K562 (cell line): ENCODE results near the gene HEG1. TPM values are rescaled to one million over a fixed set of nuclear protein-coding genes. Genes with fewer than 3 reads are reported as not detected.

Experiments used
- ATAC-seq: fragments of 200-7000 bp; cut with Tn5 transposase; 3 replicates; pipeline ENCODE4 v1.9.1; 2020; ENCODE audit warnings: moderate library complexity
- BruUV-seq: library from RNA; stranded (reverse); fragments of 400-500 nt; replicated peaks from 2 replicates; lab custom pipeline; 2021; lab: Mats Ljungman, UMichigan
- CTCF ChIA-PET: fragments of 300-600 bp; formaldehyde crosslinking; extraction: SDS; loops from one replicate; lab custom pipeline; 2021; ENCODE audit warnings: low intra/inter-chr PET ratio; lab: Yijun Ruan, JAX
- POLR2A ChIA-PET: fragments of 300-600, 350-650 bp; sonication (Branson Sonifier 250); formaldehyde crosslinking; extraction: SDS; loops from one replicate; lab custom pipeline; 2021; ENCODE audit warnings: antibody characterized with exemption, inconsistent platforms; lab: Yijun Ruan, JAX
- DNase-seq, 4 experiments: peaks; one replicate each; pipeline versions ENCODE4 v3.0.0 to v3.0.0-alpha.2; 2011 to 2018; ENCODE audit warnings: low spot score in 3 of 4, mixed read lengths in 3 of 4; ENCODE audit errors: extremely low read depth in 1 of 4
- FAIRE-seq: peaks from 2 replicates; lab custom pipeline; 2011; peaks lifted over from hg19 to GRCh38; lab: Jason Lieb, UNC
- H2AFZ ChIP-seq: 2 replicates; pipeline ENCODE4 v1.6.0; 2011; ENCODE audit warnings: low read depth, low read length, control low read depth, inconsistent platforms
- H3K27ac ChIP-seq: fragments of 200-600 bp; 3 replicates; pipeline ENCODE4 v1.8.0; 2011; ENCODE audit warnings: low read depth, mild to moderate bottlenecking, control low read depth, inconsistent platforms, low read length, moderate library complexity, mixed read lengths; ENCODE audit errors: extremely low read depth
- H3K27me3 ChIP-seq, 2 experiments: fragments of 300-600 bp in 1 of 2; 2 replicates in 1 of 2; 3 replicates in 1 of 2; pipeline versions ENCODE4 v1.6.0 to v1.8.0; 2011; ENCODE audit warnings: inconsistent platforms in 2 of 2, low read length in 2 of 2, mild to moderate bottlenecking in 1 of 2, mixed read lengths in 1 of 2, moderate library complexity in 1 of 2; ENCODE audit not compliant: control insufficient read depth in 2 of 2, insufficient read depth in 2 of 2
- H3K36me3 ChIP-seq: fragments of 300-600 bp; 3 replicates; pipeline ENCODE4 v1.8.0; 2011; ENCODE audit warnings: mild to moderate bottlenecking, low read length, inconsistent platforms; ENCODE audit not compliant: control insufficient read depth, insufficient read depth
- H3K4me1 ChIP-seq, 2 experiments: fragments of 200-600 bp in 1 of 2; replicated peaks in 1 of 2; 2 replicates in 1 of 2; 3 replicates in 1 of 2; pipeline versions ENCODE4 v1.5.1 to v1.8.0; 2011; ENCODE audit warnings: inconsistent platforms in 2 of 2, low read length in 2 of 2, mild to moderate bottlenecking in 1 of 2, mixed read lengths in 1 of 2, moderate library complexity in 1 of 2; ENCODE audit not compliant: control insufficient read depth in 2 of 2, insufficient read depth in 2 of 2
- H3K4me2 ChIP-seq: 2 replicates; pipeline ENCODE4 v1.6.1; 2011; ENCODE audit warnings: low read length, control low read depth, inconsistent platforms, mixed read lengths; ENCODE audit not compliant: insufficient read depth
- H3K4me3 ChIP-seq: fragments of 200-600 bp; sonication (generic), shearing (Covaris generic); 2 replicates; pipeline ENCODE4 v1.5.1; 2016; ENCODE audit warnings: control low read depth, inconsistent platforms
- H3K79me2 ChIP-seq: fragments of 200-600 bp; 3 replicates; pipeline ENCODE4 v1.8.0; 2011; ENCODE audit warnings: low read length, inconsistent platforms; ENCODE audit not compliant: control insufficient read depth, insufficient read depth
- H3K9ac ChIP-seq, 2 experiments: 2 replicates each; pipeline versions ENCODE4 v1.6.0 to v1.6.1; 2011; ENCODE audit warnings: low read depth in 2 of 2, low read length in 2 of 2, control low read depth in 1 of 2, inconsistent platforms in 1 of 2, mild to moderate bottlenecking in 1 of 2, mixed read lengths in 1 of 2; ENCODE audit not compliant: insufficient read depth in 1 of 2
- H3K9me1 ChIP-seq: one replicate; pipeline ENCODE4 v1.6.0; 2011; ENCODE audit warnings: inconsistent platforms, mild to moderate bottlenecking, low read length, moderate library complexity; ENCODE audit not compliant: control insufficient read depth, insufficient read depth
- H3K9me3 ChIP-seq: replicated peaks from 2 replicates; pipeline ENCODE4 v1.5.1; 2011; ENCODE audit warnings: low read depth, low read length, inconsistent platforms; ENCODE audit not compliant: control insufficient read depth, insufficient read depth
- H4K20me1 ChIP-seq: replicated peaks from 2 replicates; pipeline ENCODE4 v1.6.1; 2011; ENCODE audit warnings: low read length, inconsistent platforms, mixed read lengths; ENCODE audit not compliant: control insufficient read depth, insufficient read depth
- ATF7 ChIP-seq: fragments of 450-650 bp; IDR thresholded peaks from 2 replicates; pipeline ENCODE4 v1.7.1; 2014; ENCODE audit warnings: mild to moderate bottlenecking, moderate library complexity
- CTCFL ChIP-seq: IDR thresholded peaks from 2 replicates; pipeline ENCODE4 v1.6.1; 2011; ENCODE audit warnings: borderline replicate concordance, low read depth, mild to moderate bottlenecking, moderate library complexity, low read length; ENCODE audit not compliant: insufficient read depth, poor library complexity, severe bottlenecking
- E2F4 ChIP-seq: sonication (generic); formaldehyde crosslinking; IDR thresholded peaks from 2 replicates; pipeline ENCODE4 v1.8.0; 2022; ENCODE audit warnings: mild to moderate bottlenecking, low read depth, missing genetic modification reagents
- FOXK2 ChIP-seq, 2 experiments: fragments of 450-650 bp; IDR thresholded peaks in 1 of 2; conservative IDR thresholded peaks in 1 of 2; 2 replicates each; pipeline ENCODE4 v1.6.1; 2016; ENCODE audit warnings: low read depth in 2 of 2, mild to moderate bottlenecking in 1 of 2
- HINFP ChIP-seq: fragments of 450-650 bp; conservative IDR thresholded peaks from 2 replicates; pipeline ENCODE4 v1.6.1; 2016; ENCODE audit warnings: missing genetic modification characterization, low read depth, mild to moderate bottlenecking, control low read depth, missing compliant biosample characterization
- RNF219 ChIP-seq: fragments of 250-450 bp; sonication (Bioruptor Pico); IDR thresholded peaks from 2 replicates; pipeline ENCODE4 v1.5.0; 2022; ENCODE audit warnings: mild to moderate bottlenecking
- SP2 ChIP-seq: IDR thresholded peaks from 2 replicates; pipeline ENCODE4 v1.6.1; 2011; ENCODE audit warnings: mild to moderate bottlenecking, low read depth, low read length, moderate library complexity; ENCODE audit not compliant: poor library complexity, severe bottlenecking; ENCODE audit errors: extremely low read depth
- SUPT5H ChIP-seq: fragments of 450-650 bp; IDR thresholded peaks from 2 replicates; pipeline ENCODE4 v1.6.1; 2016
- ZNF174 ChIP-seq: fragments of 250-450 bp; sonication (Bioruptor Pico); IDR thresholded peaks from 2 replicates; pipeline ENCODE4 v1.4.0; 2020; ENCODE audit warnings: mild to moderate bottlenecking
- ZNF212 ChIP-seq: fragments of 450-650 bp; formaldehyde crosslinking; IDR thresholded peaks from 2 replicates; pipeline ENCODE4 v1.4.0; 2020; ENCODE audit warnings: mild to moderate bottlenecking
- ZNF785 ChIP-seq: fragments of 250-450 bp; sonication (Bioruptor Pico); IDR thresholded peaks from 2 replicates; pipeline ENCODE4 v1.4.0; 2020; ENCODE audit warnings: mild to moderate bottlenecking
- WGBS: fragments of 100-300 bp; shearing (Covaris generic); methylation state at CpG from one replicate; pipeline ENCODE4 v1.1.6; 2016; ENCODE audit warnings: low coverage, mixed read lengths; ENCODE audit not compliant: insufficient coverage; ENCODE audit errors: missing lambda C conversion rate; 5-methylcytosine and 5-hydroxymethylcytosine counted together
- in situ Hi-C: fragments of 300-500 bp; cut with MboI; formaldehyde crosslinking; loops from 4 replicates; pipeline ENCODE4 v1.15.0; 2018; ENCODE audit warnings: inconsistent platforms, mixed read lengths
- intact Hi-C: fragments of 100-400 bp; cut with micrococcal nuclease; formaldehyde crosslinking; loops from 2 replicates; pipeline ENCODE4 v1.14.2; 2022
- polyA plus RNA-seq, 8 experiments: library from polyadenylated mRNA; depleted of rRNA in 4 of 8; stranded (reverse) in 5 of 8; unstranded in 3 of 8; fragments of >200 nt; fragmentation: Nextera tagmentation in 2 of 8; fragmentation: Illumina TruSeq in 1 of 8; extraction: Ambion mirVana in 2 of 8; extraction: Trizol in 1 of 8; gene quantifications; 2 replicates each; pipeline versions ENCODE4 v1.2.1 to v1.2.3, GENCODE V29; 2011 to 2014; ENCODE audit warnings: inconsistent platforms in 1 of 8, missing spikeins in 1 of 8
- total RNA-seq, 7 experiments: library from RNA; depleted of rRNA in 6 of 7; stranded (reverse); fragments of >200 nt in 6 of 7; fragmentation: Illumina TruSeq in 2 of 7; extraction: Trizol in 2 of 7; gene quantifications; 2 replicates each; pipeline versions ENCODE4 v1.2.1 to v1.2.3, GENCODE V29; 2011 to 2021; ENCODE audit warnings: low replicate concordance in 1 of 7

Gene HEG1
- total and polyA plus RNA-seq, 9 of the 15 experiments (the other 6 are each of a cell fraction or from before 2014, with no cell fraction given), result 0.24 TPM; not detected in 8

GRCh38 chr3:124982855-124983254 lies 72.9 kb downstream of the HEG1 start (continued):
- TF ChIP-seq E2F4, result no peak
- no peak for TF ChIP-seq RNF219 (CRISPR knock-in tag)
- TF ChIP-seq SUPT5H, result no peak

- Histone ChIP-seq H3K9me1 (no peaks in the 10 kb centered on the region), H3K4me3 (no peak overlapping the region), H2AFZ (no peak overlapping the region), H3K9ac (no peak overlapping the region), H3K9me3 (no peaks in the 10 kb centered on the region), H4K20me1 (no peaks in the 10 kb centered on the region), H3K4me2 (no peak overlapping the region), H3K36me3 (no peaks in the 10 kb centered on the region), H3K4me1 (no peaks in the 10 kb centered on the region), H3K79me2 (no peaks in the 10 kb centered on the region), H3K27ac (no peak overlapping the region), H3K27me3 (peaks cover 0 to 16% of the 10 kb centered on the region in 2 experiments; a peak in 2 of 5 replicates)
- POLR2A ChIA-PET, result no interaction called here
- in situ Hi-C loops (no loop called here), intact Hi-C loops (loop anchor here (10.0 kb wide), 1 partner anchor 217 kb away; no protein-coding TSS in a partner anchor)
- 0% methylated on average over 4 of the region's 5 CpGs for WGBS
- ATAC-seq, result no peak
- no peak for DNase-seq
- BruUV-seq, result no TSS peak
- FAIRE-seq, result no peak
- TF ChIP-seq HINFP (tag) (no peak), CTCFL (no peak), ZNF785 (CRISPR knock-in tag) (no peak), SP2 (no peak), FOXK2 (conservative IDR thresholded peaks at IDR 0.05 in 1 of 2, IDR thresholded peaks at IDR 0.05 in 1 of 2; ENCODE audit: low read depth in 2 of 2) (no peak), ZNF174 (CRISPR knock-in tag) (no peak), ZNF212 (CRISPR knock-in tag) (no peak), ATF7 (no peak)
- CTCF ChIA-PET, result no interaction called here
Observed at GRCh38 chr3:124981472-124981871, 74.3 kb downstream of the HEG1 start.
